Activated T-cell treated with anti-CD3 and anti-CD28 coated beads for 48 hours (primary cell): ENCODE measurements around the gene CNOT6.
A peak's percentile ranks its signal among the peaks of the same experiment; 100 is the strongest.
"Not testable (repeated sequence)": the region's sequence is repeated elsewhere in the genome, so short reads cannot be mapped to it uniquely, and the experiment has no call there.

Experiments used
- DNase-seq: peaks from one replicate; pipeline ENCODE4 v3.0.0-alpha.2; 2020; ENCODE audit warnings: low read depth

CNOT6 gene

DNA sequence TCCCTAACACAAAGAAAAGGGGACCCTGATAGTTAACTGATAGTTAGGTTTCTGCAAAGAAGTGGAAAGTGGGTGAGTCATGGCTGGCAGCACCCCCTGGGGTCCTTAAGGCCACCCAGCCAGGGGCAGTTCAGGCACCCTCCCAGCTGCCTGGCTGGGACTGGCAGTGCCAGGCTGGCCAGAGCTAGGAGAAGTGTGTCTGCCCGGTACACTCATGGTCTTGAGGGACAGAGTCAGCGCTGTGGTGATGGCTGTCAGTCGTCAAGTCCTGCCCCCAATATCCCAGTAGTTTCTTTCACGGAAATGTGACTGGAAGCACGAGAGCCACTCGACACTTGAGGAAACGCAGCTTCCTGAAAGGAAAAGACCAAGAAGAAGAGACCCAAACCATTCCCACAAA lies 22.3 kb upstream of the CNOT6 start:
- DNase-seq = no peak

DNA sequence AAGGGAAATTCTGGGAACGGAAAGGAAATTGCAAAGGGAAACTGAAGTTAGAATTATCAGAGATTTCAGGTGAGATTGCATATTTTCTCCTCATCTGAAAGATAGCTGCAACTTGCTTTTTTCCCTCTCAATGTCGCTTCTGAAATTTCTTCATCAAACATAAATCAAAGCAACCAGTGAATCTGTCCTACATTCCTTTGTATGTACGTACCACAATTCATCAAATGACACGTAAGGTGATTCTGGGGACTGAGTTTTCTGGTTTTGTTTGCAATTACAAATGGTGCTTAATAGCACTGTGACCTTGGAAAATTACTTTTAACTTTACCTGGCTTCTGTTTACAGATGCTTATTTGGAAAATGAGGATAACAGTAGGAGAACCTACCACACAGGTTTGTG lies 21.9 kb upstream of the CNOT6 start:
- no peak for DNase-seq

GRCh38 chr5:180473386-180473785 lies 20.8 kb upstream of the CNOT6 start:
- not testable (repeated sequence) for DNase-seq

DNA sequence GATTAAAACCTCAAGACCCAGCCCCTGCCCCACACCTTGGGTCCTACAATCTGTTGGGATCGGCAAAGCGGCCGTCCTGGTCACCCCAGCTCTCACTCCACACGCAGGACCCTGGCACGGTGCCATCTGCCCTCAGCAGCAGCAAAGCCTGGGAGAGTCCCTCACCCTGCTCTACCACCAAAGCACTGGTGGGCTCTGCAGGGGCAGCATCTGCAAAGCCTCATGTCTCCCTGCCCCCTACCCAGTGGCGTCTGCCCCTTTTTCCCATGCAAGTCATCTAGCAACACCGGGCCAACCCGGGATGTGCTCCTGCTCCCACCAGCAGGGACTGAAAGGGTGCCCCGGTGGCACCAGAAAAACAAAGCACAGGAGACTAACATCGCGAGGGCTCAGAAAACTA lies 19.6 kb upstream of the CNOT6 start:
- no peak for DNase-seq

DNA sequence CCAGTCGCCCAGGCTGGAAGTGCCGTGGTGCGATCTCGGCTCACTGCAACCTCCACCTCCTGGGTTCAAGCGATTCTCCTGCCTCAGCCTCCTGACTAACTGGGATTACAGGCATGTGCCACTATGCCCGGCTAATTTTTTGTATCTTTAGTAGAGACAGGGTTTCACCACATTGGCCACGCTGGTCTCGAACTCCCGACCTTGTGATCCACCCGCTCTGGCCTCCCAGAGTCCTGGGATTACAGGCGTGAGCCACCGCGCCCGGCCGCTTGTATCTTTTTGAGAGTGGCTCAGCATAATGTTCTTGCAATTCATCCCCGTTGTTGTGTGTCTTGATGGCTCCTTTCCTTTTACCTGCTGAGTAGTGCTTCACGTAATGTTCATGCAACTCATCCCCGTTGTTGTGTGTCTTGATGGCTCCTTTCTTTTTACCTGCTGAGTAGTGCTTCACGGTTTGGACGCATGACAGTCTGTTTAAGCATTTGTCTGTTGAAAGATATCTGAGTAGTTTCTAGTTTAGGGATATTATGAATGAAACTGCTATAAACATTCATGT lies 18.1 kb upstream of the CNOT6 start:
- not testable (repeated sequence) for DNase-seq

- DNase-seq = no peak
These were observed 9.4 kb upstream of the CNOT6 start for GRCh38 chr5:180484813-180485212.

GRCh38 chr5:180486636-180487149 lies 7.5 kb upstream of the CNOT6 start:
- DNase-seq = no peak

- no peak for DNase-seq
These were observed 6.6 kb upstream of the CNOT6 start for GRCh38 chr5:180487556-180487955.

- no peak for DNase-seq
These were observed 2.7 kb upstream of the CNOT6 start for GRCh38 chr5:180491496-180491895.

GRCh38 chr5:180492226-180492903 lies 1.8 kb upstream of the CNOT6 start:
- no peak for DNase-seq

GRCh38 chr5:180494510-180495181 lies 467 bp downstream of the CNOT6 start:
- peak; percentile 31 for DNase-seq

DNA sequence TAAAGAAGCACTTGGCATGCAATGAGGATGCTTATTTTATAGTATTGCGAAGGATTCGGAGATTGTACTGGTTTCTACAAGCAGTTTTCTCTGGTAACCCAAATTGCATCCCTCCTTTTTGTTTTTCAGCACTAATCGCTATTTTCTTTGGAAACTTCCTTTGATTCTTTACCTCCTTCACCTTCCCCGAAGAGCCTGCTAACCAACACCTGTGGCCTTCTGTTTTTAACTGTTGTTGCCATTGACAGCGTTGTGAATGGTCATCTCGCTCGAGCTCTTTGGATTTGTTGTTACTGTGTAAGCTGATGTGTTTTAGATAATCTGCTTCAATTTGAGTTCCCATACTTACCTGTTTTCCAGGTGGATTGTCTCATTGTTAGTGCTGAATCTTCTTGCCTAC lies 1.1 kb downstream of the CNOT6 start:
- no peak for DNase-seq

DNA sequence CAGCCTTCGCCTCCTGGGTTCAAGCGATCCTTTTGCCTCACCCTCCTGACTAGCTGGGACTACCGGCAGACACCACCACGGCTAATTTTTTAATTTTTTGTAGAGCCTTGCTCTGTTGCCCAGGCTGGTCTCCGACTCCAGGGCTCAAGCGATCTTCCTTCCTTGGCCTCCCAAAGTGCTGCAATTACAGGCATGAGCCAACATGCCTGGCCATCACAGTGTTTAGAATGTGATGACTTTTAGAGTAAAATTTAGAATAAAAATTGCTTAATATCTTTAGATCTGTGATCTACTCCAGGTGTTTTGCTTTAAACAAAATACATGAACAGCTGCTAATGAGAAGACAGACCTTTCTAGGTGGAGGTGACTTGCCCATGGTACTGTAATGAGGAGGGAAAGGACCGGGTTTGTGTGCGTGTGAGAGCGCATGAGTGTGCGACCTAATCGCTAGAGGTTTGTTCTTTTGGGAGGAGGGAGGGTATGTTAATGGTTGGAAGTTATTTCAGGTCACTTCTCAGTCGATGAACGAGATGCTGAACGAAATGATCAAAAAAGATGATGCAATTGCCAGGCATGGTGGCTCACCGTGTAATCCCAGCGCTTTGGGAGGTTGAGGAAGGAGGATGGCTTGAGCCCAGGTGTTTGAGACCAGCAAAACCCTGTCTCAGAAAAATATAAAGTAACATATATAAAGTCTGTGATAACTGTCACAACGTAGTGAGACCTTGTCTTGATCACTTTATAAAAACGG lies 2.0 kb downstream of the CNOT6 start:
- no peak for DNase-seq

DNA sequence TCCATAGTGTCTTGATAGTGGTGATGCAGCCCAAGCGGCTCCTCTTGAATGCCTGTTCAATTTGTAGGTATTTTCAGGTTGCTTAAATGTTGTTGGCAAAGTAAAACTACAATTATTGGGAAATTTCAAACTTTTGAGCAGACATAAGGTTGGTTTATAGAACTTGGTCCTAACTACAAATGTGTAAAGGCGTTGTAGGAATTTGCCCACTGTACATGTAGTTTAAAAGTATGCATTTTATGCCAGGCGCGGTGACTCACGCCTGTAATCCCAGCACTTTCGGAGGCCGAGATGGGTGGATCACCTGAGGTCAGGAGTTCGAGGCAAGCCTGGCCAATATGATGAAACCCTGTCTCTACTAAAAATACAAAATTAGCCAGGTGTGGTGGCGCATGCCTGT lies 2.6 kb downstream of the CNOT6 start:
- DNase-seq = not testable (repeated sequence)

DNA sequence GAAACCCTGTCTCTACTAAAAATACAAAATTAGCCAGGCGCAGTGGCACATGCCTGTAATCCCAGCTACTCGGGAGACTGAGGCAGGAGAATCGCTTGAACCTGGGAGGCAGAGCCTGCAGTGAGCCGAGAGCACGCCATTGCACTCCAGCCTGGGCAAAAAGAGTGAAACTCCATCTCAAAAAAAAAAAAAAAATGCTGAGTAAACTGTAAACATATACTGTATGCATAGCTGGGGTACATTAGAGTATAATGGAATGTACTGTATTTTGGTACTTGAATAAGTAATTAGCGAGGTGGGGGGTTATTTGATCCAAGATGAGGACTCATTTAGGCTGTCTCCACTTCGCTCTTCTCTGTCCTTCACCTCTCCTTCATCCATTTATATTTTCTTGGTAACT lies 3.7 kb downstream of the CNOT6 start:
- DNase-seq = not testable (repeated sequence)

DNA sequence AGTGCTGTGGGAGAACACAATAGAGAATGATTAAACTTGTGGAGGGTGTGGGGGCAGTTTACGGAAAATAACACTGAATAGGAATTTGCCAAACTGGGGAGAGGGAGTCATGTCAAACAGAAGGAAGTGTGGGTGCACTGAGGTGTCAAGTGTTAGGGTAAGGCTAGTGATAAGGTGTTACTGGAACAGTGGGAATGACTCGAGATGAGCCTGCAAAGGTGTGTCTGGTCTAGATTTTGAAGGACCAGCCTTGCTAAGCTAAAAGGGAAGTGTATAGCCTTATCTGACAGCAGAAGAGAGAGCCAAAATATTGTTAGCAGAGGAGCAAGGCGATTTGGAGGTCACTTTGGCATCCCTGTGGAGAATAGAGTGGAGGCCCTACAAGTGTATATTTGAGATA lies 4.2 kb downstream of the CNOT6 start:
- no peak for DNase-seq

GRCh38 chr5:180499684-180500083 lies 5.5 kb downstream of the CNOT6 start:
- DNase-seq = no peak

- DNase-seq = not testable (repeated sequence)
These were observed 6.1 kb downstream of the CNOT6 start for GRCh38 chr5:180500300-180500699.

DNA sequence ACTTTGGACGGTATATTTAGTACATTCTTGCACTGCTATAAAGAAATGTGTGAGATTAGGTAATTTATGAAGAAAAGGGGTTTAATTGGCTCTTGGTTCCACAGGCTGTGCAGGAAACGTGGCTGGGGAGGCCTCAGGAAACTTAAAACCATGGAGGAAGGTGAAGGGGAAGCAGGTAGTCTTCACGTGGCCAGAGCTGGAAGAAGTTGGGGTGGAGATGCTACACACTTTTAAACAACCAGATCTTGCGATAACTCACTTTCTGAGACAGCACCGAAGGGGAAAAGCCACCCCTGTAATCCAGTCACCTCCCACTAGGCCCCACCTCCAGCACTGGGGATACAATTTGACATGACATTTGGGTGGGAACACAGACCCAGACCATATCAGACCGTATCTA lies 13.5 kb downstream of the CNOT6 start:
- no peak for DNase-seq

- no peak for DNase-seq
These were observed 21.1 kb downstream of the CNOT6 start for GRCh38 chr5:180515294-180515693.

- DNase-seq = not testable (repeated sequence)
These were observed 21.8 kb downstream of the CNOT6 start for GRCh38 chr5:180515974-180516373.

DNA sequence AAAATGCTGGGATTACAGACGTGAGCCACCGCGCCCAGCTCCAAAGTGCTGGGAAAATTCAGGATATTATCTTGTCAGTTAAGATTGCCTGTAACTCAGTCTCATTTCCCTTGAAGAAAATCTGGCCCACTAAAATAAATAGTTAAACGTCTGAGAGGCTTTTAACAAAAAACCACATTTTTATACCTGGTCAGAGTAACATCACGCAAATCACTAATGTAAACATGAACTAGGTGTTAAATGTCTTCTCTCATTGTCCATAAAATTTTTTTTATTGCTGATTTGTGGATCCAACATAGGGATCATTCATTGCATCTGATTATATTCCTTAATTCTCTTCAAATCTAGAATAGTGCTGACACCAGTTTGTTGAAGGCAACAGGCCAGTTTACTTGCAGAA lies 22.3 kb downstream of the CNOT6 start:
- no peak for DNase-seq

DNA sequence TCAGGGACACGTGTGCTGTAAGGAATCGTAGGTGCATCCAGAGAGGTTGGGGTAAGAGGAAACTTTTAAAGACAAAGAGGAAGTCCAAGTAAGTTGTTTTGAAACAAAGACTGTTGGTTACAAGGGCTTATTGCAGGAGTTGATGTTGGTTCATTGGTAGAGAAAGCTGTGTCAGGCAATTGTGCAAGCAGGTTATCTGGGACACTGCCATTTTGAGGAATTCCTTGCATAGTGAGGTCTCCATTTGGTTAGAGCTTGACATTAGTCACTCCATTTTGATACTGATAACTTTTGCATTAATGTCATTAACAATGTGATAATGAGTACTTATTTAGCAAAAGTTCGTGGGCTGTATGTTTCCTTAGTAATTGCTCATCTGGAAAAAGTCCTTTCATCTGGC lies 24.9 kb downstream of the CNOT6 start:
- DNase-seq = no peak
